Stromal cell of bone marrow (primary cell): Measurements from ENCODE around the gene MICALL1.

Experiments
- DNase-seq: peaks from one replicate; pipeline ENCODE4 v3.0.0-alpha.2; 2012; ENCODE audit warnings: low read depth

MICALL1 gene

DNA sequence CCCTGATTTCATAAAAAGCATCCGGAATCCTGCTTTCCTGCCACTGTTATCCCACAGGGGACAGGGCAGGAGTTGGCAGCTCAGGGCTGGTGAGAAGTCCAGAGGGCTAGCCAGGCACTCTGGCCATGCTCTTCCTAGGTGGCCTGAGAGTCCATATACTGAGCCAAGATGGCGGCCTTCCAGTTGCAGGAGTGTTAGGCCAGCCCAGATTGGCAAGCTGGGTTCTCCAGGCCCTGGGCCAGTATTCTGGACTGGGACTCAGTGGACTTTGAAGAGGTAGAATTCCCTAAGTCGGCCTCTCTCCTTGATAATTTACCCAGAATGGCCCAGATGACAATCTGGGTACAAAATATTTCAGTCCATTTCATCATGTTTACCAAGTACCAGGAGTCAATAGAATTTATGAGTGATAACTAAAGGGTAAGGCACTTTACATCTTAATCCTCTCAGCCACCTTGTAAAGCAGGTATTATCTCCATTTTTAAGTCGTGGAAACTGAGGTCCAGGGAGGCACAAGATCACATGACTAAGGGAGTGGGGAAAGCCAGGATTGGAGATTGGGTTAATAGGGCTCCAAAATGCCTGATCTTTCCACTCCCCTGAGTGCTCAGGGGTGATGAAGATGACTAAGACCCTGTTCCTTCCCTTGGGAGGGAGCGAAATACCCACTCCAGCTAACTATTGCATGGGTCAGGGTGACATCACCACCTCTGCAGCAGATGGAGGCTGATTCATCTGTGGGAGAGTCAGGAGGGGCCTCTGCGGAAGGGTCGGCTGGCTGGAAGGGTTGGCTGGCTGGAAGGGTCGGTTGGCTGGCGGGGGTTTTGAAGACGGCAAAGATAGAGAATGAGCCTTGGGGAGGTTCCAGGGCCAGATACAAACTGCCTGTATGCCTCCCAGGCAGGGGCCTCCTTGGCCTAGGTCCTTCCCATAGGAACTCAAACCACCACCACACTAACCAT is 1.2 kb upstream of the MICALL1 start:
- DNase-seq, result peak; percentile 98

- DNase-seq, result no peak
Measured at GRCh38 chr22:37906364-37907008, 389 bp downstream of the MICALL1 start.

- DNase-seq, result no peak
Measured at GRCh38 chr22:37907036-37907954, 1.2 kb downstream of the MICALL1 start.

GRCh38 chr22:37909766-37910165 is 3.7 kb downstream of the MICALL1 start:
- DNase-seq, result no peak

GRCh38 chr22:37910890-37911672 is 5.0 kb downstream of the MICALL1 start:
- DNase-seq, result no peak

DNA sequence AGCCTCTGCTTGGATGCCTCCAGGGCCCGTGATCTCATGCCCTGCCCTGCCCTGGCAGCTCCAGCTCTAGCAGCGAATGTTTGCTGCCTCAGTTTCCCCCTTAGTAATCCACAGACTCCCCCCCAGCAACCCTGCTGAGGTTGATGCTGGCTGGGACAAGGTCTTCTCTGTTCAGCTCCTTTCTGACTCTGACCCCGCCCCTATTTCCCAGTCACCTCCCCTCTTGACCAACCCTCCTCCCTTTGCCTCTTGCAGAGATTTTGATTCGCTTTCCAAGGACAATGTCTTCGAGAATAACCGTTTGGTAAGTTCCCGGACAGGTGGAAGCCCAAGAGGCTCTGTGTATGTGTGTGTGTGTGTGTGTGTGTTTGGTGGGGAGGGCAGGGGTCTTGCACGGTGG is 5.6 kb downstream of the MICALL1 start:
- no peak for DNase-seq

- no peak for DNase-seq
Measured at GRCh38 chr22:37912171-37912570, 6.1 kb downstream of the MICALL1 start.

GRCh38 chr22:37913233-37913721 is 7.2 kb downstream of the MICALL1 start:
- DNase-seq, result no peak

- no peak for DNase-seq
Measured at GRCh38 chr22:37916311-37916710, 10.2 kb downstream of the MICALL1 start.

DNA sequence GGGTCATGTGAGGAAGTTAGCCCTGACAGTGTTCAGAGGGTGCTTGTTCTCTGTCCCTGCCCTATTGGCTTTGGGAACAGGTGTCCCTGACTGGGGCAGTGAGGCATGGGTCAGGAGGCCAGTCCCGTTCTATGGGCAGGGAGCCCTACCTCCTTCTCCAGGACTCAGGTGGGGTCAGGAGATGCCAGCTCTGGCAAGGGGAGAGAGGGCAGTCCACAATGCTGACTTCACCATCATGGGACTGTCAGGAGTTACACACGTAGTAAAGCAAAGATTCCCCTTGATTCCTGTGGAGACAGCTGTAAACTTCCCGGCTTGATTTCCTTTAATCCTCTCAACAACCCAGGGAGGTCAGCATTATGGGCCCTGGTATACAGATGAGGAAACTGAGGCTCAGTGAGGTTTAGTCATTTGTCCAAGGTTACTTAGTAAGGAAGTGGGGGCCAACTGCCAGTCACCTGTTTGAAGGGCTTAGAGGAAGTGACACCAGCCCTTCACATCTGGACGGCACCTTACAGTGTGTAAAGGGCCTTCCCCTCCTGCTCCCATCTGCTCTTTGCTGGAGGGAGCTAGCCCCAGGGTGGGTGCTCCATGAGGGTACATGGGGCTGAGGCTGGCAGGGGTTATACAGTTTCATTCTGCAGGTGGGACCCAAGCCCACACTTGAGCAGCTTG is 11.9 kb downstream of the MICALL1 start:
- no peak for DNase-seq

DNA sequence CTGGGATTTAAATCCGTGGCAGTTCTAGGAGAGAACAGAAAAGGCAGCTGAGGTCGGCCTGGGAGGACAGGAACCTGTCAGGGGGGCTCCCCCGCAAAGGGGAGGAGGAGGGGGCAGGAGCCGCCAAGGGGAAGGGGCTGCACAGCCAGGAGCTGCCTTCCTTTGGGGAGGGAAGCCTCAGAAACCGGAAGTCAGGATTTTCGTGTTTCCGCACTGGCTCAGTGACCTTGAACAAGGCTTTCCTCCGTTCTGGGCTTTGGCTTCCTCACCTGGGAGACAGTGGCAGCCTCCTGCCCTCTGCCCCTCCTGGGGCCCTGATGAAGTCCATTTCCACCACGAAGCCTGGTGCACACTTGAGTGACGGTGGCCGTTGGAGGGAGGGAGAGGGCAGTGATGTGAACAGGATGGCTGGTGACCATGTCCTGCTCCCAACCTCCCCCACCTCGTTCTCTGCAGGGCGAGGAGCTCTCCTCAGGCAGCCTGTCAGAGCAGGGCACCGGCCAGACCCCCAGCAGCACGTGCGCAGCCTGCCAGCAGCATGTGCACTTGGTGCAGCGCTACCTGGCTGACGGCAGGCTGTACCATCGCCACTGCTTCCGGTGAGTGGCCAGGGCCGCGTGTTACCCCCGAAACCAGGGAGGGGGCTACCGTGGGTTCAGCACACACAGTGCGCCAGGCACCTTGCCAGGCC is 12.6 kb downstream of the MICALL1 start:
- no peak for DNase-seq

GRCh38 chr22:37920126-37920525 is 14.0 kb downstream of the MICALL1 start:
- DNase-seq, result no peak

DNA sequence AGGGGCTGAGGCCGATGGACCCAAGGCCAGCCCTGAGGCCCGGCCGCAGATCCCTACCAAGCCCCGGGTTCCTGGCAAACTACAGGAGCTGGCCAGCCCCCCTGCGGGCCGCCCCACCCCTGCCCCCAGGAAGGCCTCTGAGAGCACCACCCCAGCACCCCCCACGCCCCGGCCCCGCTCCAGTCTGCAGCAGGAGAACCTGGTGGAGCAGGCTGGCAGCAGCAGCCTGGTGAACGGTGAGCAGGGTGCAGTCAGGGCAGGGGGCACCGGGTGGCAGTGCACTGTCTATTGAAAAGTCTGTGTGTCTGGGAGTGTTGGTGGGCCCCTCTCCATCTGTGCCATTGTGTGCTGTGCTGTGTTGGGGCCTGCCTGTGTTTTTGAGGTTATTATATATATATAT is 16.1 kb downstream of the MICALL1 start:
- no peak for DNase-seq

DNA sequence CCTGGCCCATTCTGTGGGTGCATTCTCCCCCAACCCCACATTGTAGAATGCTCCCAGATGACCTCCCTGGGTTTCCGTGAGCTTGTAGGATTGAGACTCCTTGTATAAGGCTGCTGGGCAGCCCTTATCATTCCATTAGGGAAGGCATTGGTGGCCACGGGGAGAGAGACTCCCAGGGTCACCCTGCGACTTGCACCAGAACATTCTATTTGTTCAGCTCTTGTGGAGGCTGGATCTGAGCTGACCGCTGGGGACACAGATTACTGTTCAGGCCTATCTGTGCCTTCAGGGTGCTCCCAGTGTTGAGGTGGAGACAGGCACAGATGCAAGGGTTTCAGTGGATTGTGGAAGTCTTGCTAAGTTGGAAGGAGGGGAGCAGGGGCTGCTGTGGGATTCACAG is 17.8 kb downstream of the MICALL1 start:
- DNase-seq, result no peak

DNA sequence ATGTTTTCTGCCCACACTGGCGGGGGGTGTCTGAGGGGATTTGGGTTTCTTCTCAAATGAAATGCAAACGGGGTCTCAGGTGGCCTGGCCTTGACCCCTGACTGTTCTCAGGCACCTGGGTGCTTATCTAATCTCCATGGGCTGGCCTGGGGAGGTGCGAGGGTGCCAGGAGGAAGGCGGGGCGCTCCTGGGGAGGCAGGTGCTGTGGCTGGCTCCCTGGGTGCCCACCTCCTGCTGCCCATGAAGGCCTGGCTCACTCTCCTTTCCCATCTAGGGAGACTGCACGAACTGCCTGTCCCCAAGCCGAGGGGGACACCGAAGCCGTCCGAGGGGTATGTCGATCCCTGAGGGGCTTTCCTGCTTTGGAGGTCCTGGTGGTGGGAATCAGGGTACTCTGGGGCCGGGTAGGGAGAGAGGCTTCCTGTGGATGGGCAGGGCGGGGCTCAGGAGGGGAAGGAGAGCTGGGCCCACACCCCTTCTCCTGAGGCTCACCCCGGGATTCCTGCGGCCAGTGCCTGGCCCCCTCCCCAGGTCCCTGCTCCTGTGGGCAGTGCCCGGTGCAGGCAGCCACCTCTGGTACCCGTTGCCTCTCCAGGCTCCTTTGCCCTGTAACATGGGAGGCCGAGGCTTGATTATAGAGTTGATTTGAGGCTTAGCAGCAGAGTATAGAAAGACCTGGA is 18.4 kb downstream of the MICALL1 start:
- no peak for DNase-seq

DNA sequence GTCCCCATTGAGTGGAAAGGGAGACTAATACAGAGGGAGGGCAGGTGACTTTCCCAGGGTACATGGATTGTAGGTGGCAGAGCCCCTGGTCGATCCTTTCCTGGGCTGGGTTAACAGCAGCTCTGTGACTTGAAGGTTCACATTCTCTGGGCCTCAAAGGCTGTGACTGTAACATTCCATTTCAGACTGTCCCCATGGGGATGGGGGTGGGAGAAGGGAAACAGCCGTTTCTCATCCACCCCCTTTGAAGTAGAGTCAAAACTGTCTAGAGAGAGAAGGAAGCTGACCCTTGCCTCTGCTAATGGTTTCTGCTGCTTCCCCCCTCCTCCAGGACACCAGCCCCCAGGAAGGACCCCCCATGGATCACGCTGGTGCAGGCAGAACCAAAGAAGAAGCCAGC is 19.2 kb downstream of the MICALL1 start:
- DNase-seq, result no peak

- DNase-seq, result no peak
Measured at GRCh38 chr22:37925767-37926166, 19.7 kb downstream of the MICALL1 start.

- DNase-seq, result no peak
Measured at GRCh38 chr22:37926358-37926757, 20.3 kb downstream of the MICALL1 start.
